Measurements from ENCODE around the gene SFXN1. TPM values are rescaled to one million over a fixed set of nuclear protein-coding genes. Genes with fewer than 3 reads are reported as not detected.
"Not testable (repeated sequence)": the region's sequence is repeated elsewhere in the genome, so short reads cannot be mapped to it uniquely, and the experiment has no call there.

SFXN1 gene
- total RNA-seq, 1 donor from 2014 or later: 123 TPM

GRCh38 chr5:175444060-175444904 lies 34.1 kb upstream of the SFXN1 start, which contains the start of gene DRD1:
TSS of gene DRD1 (minus strand) at chr5:175444182. CDS start at chr5:175443099, 1,083 bp downstream.
- DNase-seq (ENCODE audit: low read depth): no peak
- Histone ChIP-seq H3K4me3 (ENCODE audit: low read depth, low read length) (no peak within 1 kb of the TSS), H3K36me3 (ENCODE audit: control insufficient read depth, insufficient read depth, low read length) (no peaks in the 10 kb centered on the region), H3K27me3 (ENCODE audit: control insufficient read depth, insufficient read depth, low read length) (peaks cover 10% of the 10 kb centered on the region)
- peak; percentile 79 for TF ChIP-seq CTCF (IDR thresholded peaks at IDR 0.05; ENCODE audit: insufficient read depth, low read length, severe bottlenecking)
- no peak for FAIRE-seq

DNA sequence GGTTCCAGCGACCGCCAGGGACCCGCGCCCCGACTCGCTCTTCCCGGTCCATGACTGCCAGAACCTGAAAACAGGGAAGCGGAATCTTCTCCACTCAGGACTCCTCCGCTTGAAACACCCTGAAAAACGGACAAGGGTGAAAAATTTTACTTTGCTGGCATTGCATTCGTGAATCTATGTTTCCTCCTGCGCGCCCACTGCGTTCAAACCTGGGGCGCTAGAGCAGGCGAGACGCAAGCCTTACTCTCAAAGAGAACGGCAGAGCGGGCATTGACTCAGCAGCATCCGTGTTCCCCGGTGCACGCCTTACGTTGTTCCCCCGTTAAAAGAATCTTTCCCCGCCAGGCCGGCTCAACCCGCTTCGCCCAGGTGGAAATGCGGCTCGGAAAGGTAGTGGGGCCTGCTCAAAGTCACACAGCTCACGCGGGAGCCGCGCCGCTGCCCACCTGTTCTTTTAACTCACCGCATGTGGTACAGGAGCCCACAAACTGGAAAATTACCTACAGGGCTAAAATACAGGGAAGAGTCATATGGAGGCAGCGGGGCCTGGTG lies 33.4 kb upstream of the SFXN1 start:
- H3K36me3 ChIP-seq (ENCODE audit: control insufficient read depth, insufficient read depth, low read length): no peaks in the 10 kb centered on the region
- H3K4me3 ChIP-seq (ENCODE audit: low read depth, low read length): no peak overlapping the region
- no peak for TF ChIP-seq CTCF (IDR thresholded peaks at IDR 0.05; ENCODE audit: insufficient read depth, low read length, severe bottlenecking)
- FAIRE-seq: no peak
- DNase-seq (ENCODE audit: low read depth): no peak
- peaks cover 10% of the 10 kb centered on the region for H3K27me3 ChIP-seq (ENCODE audit: control insufficient read depth, insufficient read depth, low read length)

DNA sequence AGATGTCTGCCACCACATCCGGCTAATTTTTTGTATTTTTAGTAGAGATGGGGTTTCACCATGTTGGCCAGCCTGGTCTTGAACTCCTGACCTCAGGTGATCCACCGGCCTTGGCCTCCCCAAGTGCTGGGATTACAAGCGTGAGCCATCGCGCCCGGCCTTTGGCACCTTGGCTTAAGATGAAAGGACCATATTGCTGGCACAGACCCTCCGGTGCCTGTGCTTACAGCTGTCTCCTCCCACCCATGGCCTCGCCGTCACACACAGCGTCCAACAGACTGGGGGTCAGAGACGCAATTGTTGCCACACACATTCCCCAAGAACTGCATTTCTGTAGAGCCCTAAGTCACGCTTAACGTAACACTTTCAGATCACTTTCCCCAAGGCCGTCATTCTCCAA lies 32.0 kb upstream of the SFXN1 start:
- not testable (repeated sequence) for H3K27me3 ChIP-seq (ENCODE audit: control insufficient read depth, insufficient read depth, low read length); DNase-seq (ENCODE audit: low read depth); FAIRE-seq; H3K4me3 ChIP-seq (ENCODE audit: low read depth, low read length); H3K36me3 ChIP-seq (ENCODE audit: control insufficient read depth, insufficient read depth, low read length)

DNA sequence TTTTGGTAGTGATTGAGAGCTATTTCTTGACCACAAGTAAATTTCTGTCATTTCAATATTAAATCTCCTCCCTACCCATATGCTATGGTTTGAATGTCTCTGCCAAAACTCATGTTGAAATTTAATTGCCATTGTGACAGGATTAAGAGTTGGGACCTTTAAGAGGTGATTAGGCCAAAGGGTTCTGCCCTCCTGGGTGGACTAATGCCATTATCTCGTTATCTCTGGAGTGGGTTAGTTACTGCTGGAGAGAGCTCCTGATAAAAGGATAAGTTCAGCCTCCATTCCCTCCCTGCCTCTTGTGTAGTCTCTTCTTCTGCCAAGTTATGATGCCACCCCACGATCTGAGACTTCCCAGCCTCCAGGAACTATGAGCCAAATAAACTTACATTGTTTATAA lies 30.8 kb upstream of the SFXN1 start:
- Histone ChIP-seq H3K4me3 (ENCODE audit: low read depth, low read length) (no peak overlapping the region), H3K27me3 (ENCODE audit: control insufficient read depth, insufficient read depth, low read length) (peaks cover 8% of the 10 kb centered on the region), H3K36me3 (ENCODE audit: control insufficient read depth, insufficient read depth, low read length) (no peaks in the 10 kb centered on the region)
- DNase-seq (ENCODE audit: low read depth) (no peak), FAIRE-seq (no peak)
- TF ChIP-seq CTCF (IDR thresholded peaks at IDR 0.05; ENCODE audit: insufficient read depth, low read length, severe bottlenecking): no peak

DNA sequence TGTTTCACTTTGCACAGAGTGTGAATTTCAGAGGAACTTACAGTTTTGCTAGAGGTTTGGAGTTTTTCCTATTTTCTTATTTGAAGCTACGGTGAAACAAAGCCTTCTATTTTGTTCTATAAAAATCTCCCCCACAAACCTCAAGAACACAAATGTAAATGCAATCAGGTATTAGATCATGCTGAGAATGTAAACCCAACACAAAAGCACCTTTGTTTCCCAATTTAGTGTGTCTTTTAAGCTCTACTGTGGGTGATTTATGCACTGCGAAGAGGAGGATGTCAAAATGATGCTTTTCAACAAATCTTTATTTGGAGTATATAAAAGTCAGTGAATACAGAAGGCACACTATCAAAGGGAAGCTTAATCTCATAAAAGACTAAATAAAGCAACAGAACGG lies 30.1 kb upstream of the SFXN1 start:
- no peak for FAIRE-seq
- TF ChIP-seq CTCF (IDR thresholded peaks at IDR 0.05; ENCODE audit: insufficient read depth, low read length, severe bottlenecking): no peak
- no peak for DNase-seq (ENCODE audit: low read depth)
- Histone ChIP-seq H3K4me3 (ENCODE audit: low read depth, low read length) (no peak overlapping the region), H3K36me3 (ENCODE audit: control insufficient read depth, insufficient read depth, low read length) (no peaks in the 10 kb centered on the region), H3K27me3 (ENCODE audit: control insufficient read depth, insufficient read depth, low read length) (peaks cover 8% of the 10 kb centered on the region)

DNA sequence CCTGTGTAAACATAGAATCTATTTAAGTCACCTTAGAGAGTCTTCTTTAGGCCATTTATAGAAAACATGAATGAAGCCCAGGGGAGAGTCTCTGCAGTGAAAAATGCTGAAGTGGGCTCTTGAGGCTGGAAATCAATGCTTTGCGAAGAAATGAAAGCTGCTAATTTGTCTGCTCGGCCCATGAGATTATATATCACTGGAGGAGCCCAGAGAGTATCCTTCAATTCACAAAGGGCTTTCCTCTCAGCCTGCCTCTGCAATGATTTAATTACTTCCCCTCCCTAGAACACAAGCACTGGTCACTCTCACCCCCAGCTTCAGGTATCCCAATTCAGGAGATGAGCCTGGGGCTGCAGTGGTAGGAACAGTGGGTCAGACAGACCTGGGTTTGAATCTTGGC lies 26.2 kb upstream of the SFXN1 start:
- no peak for DNase-seq (ENCODE audit: low read depth)
- Histone ChIP-seq H3K27me3 (ENCODE audit: control insufficient read depth, insufficient read depth, low read length) (no peaks in the 10 kb centered on the region), H3K36me3 (ENCODE audit: control insufficient read depth, insufficient read depth, low read length) (no peaks in the 10 kb centered on the region), H3K4me3 (ENCODE audit: low read depth, low read length) (no peak overlapping the region)
- TF ChIP-seq CTCF (IDR thresholded peaks at IDR 0.05; ENCODE audit: insufficient read depth, low read length, severe bottlenecking): no peak
- no peak for FAIRE-seq

DNA sequence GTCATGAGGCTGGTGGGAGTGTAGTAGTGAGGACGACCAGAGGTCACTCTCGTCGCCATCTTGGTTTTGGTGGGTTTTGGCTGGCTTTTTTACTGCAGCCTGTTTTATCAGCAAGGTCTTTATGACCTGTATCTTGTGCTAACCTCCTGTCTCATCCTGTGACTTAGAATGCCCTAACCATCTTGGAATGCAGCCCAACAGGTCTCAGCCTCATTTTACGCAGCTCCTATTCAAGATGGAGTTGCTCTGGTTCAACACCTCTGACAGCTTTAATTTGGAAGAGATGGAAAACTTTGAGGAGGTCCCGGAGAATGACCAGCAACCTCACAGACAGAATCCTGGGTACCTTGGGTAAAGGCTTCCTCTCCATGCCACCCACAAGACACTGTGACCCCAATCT lies 24.0 kb upstream of the SFXN1 start:
- peak; percentile 16 for DNase-seq (ENCODE audit: low read depth)
- H3K4me3 ChIP-seq (ENCODE audit: low read depth, low read length); H3K27me3 ChIP-seq (ENCODE audit: control insufficient read depth, insufficient read depth, low read length); H3K36me3 ChIP-seq (ENCODE audit: control insufficient read depth, insufficient read depth, low read length): not testable (repeated sequence)
- FAIRE-seq: peak; percentile 91

All from bronchial epithelial cell (primary cell).